NCI-H2081 treated with DMSO at 0.1 percent for 48 hours (cell line): Measurements from ENCODE around the gene SLK.

Experiments
- DNase-seq: peaks from one replicate; lab custom pipeline; 2025; lab: John Stamatoyannopoulos, UW

The SLK gene

DNA sequence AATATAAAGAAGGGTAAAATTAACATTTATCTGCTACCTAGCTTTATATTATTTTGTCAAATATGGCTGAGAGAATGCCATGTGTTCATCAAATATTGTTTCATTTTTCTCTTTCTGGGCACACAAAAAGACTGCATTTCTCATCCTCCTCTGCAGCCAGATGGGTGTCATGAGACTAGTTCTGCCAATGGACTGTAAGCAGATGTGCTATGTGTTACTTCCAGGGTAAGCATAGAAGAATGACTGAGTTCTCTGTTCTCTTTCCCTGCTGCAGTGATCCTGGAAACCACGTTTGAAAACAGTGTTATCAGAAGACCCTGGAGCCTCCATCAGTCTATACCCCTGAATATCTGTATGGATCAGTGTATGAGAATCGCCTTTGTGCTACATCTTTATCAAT lies 24.1 kb upstream of the SLK start:
- no peak for DNase-seq

DNA sequence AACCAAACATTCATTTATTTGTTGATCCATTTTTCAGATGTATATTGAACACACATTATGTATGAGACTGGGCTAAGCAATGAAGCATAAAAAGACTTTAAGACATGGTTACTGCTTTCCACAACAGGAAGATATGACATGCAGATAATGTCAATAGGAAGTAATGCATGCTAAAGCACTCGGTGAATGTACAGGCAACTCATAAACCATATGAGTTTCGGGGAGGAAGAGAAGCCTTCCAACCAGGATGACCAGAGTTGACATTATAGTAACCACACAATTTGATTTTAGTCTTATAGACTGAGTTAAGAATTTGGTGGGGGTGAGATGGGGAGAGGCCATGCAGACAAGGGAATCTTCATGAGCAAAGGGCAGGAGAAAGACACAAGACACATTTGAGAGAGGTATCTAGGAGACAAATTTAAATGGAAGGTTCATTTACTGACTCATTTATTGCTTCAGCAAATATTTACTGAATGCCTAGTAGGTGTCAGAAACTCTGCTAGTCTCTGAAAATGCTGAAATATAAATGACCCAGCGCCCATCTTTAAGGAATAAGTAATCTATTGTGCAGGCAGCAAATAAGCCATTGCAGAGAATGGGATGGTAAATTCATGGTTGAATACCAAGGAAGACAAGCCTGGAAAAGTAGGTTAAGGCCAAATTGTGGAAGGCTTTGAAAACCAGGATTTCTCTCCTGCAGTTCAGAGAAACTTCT lies 19.0 kb upstream of the SLK start:
- DNase-seq, result no peak

DNA sequence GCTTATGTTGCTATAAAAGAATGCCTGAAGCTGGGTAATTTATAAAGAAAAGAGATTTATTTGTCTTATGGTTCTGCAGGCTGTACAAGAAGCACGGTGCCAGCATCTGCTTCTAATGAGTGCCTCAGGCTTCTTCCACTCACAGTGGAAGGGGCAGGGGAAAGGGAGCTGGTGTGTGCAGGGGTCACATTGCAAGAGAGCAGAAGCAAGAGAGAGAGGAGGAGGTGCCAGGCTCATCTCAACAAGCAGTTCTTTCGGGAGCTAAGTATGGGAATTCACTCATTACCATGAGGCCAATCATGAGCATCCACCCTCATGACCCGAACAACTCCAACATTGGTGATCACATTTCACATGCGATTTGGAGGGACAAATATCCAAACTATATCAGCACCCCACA lies 17.2 kb upstream of the SLK start:
- no peak for DNase-seq

DNA sequence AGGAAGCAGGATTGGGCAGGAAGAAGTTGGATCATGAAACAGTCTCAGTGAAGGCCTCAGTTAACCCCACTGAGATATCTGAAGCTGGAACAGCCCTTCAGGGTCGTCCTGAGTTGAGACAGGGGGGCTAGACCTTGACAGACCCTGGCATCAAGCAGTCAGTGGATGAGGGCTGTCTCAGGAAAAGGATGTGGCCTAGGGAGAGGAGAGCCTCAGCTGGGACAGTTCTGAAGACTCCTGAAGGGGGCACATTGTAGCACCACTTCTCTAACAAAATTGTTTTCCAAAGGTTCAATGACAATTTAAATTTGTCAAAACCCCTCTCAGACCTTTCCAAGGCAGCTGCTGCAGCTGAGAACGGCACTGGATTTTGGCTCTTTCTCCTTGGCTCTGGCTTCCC lies 15.8 kb upstream of the SLK start:
- no peak for DNase-seq

DNA sequence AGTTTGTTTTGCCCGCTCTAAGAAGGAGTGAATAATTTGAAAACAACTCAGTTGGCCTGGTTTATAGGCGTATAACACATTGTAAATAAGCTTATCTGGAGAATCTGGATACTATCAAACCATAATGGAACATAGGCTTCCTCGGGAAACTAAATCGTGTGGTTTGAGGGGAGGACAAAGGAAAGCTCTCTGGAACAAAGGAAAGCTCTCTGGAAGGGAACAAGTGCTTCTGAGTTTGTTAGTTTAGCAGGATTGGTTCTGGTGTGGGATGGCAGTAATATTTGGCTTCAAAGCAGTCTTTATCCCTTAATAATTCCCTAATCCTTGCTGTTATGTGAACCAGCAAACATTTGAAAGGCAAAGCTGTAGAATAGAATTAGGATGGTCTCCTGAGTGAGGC lies 15.0 kb upstream of the SLK start:
- no peak for DNase-seq

DNA sequence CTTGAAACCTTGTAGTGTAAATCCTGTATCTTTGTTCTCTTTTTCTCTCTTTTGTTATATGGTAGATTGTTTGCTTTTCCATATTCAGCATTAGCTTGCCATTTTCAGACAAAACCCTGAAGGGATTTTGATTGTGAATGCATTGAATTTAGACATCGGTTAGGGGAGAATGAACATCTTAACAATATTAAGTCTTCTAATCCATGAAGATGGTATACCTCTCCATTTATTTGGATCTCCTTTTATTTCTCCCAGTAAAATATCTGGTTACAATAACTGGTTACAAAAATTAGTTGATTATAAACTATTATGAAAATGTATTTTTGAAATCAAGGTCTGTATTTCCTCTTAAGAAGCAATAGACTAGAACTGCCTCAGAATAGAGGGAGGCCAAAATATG lies 12.4 kb upstream of the SLK start:
- no peak for DNase-seq

DNA sequence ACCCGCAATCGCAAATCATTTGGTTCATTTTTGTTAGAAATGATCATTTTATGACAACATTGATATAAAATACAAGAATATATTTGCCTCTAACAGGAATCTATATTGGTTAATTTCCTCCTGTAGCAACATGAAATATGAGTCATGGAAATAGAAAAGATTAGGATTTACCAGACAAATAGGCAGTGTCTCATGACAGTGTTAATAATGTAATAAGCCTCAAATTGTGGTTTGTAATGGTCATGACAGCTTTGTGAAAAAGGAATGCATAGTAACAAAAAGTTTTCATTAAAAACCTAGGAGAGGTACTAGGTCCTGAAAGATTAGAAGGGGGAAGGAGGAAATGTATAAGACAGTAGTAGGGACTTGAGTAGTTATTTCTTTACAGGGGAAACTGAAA lies 7.9 kb upstream of the SLK start:
- no peak for DNase-seq

DNA sequence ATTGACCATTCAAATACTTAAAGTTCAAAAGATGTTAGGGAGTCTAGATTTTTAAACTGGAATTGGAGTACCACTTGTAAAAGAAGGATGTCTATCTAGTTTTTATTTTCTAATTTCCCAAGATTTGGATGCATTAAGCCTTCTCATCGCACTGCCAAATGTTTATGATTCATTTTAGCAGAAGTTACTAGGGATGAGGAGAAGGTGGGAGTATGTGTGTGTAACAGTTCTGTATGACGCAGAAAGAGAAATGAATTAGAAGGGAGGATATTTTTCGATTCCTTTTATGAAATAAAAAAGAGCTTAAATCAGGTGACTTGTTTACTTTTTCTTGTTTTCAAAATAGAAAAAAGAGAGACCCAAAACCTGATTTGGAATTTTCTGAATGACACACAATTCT lies 6.8 kb upstream of the SLK start:
- DNase-seq, result no peak

DNA sequence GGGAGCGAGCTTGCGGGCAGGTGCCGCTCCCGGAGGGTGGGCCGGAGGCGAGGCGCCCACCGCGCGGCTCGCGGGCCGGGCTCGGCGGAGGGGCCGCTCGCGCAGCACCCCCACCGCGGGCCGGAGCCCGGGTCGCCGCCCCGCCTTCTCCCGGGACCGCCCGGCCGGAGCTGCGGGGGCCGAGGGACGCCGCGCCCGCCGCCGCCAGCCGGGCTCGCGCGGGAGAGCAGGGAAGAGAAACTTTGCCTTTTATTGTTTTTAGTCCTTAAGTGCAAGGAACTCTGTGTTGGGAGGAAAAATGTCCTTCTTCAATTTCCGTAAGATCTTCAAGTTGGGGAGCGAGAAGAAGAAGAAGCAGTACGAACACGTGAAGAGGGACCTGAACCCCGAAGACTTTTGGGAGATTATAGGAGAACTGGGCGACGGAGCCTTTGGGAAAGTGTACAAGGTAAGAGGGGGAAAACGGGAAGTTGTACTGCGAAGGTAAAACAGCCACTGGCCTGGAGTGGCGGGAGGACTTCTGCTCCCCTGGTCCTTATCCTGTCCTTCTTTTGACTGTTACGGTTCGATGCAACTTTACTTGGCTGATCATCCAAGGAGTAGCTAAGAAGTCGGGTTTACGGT lies 620 bp downstream of the SLK start:
- DNase-seq, result no peak

DNA sequence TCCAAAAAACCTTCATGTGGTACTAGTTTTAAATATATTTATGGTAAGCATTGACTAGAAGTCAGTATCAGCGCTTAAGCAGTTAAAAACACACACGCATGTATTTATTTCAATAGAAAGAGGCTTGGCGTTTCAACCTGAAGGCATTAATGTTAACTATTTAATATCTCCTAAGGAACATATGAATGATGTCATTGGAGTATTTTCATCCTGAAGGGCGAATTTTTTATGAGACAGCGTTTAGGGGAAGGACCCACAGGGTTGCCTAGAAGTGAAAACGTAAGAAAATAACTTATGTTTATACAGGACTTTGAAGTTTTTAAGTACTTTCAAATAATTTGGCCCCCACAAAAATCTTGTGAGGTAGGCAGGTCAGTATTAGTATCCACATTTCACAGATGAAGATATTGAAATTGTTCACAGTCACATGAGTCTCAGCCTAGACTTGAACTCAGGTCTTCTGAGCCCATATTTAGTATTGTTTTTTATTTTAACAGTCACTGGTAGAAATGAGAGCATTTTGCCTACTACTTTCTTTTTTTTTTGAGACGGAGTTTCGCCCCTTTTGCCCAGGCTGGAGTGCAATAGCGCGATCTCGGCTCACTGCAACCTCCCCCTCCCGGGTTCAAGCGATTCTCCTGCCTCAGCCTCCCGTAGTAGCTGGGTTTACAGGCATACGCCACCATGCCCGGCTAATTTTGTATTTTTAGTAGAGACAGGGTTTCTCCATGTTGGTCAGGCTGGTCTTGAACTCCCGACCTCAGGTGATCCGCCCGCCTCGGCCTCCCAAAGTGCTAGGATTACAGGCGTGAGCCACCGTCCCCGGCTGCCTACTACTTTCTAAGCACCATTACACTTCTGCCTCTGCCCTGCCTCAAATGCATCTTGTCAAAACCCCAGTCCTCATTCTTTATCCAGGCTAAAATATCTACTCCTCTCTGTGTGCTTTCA lies 1.8 kb downstream of the SLK start:
- no peak for DNase-seq

DNA sequence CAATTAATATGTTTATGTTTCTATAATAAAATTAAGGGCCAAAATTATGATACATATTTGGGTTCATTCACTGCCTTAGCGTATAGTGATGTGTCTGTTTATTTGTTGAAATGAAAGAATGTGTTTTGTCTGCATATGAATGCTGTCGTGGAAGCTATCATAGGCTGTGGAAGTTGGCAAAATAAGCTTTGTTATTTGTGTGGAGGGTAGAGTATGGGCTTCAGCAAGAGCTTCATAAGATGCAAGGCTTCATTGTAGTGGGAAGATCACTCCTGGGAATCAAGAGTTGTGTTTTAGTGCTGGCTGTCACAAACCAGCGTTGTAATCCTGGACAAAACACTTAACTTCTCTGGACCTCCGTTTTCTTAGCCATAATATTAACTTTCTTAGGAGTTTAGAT lies 2.5 kb downstream of the SLK start:
- no peak for DNase-seq

DNA sequence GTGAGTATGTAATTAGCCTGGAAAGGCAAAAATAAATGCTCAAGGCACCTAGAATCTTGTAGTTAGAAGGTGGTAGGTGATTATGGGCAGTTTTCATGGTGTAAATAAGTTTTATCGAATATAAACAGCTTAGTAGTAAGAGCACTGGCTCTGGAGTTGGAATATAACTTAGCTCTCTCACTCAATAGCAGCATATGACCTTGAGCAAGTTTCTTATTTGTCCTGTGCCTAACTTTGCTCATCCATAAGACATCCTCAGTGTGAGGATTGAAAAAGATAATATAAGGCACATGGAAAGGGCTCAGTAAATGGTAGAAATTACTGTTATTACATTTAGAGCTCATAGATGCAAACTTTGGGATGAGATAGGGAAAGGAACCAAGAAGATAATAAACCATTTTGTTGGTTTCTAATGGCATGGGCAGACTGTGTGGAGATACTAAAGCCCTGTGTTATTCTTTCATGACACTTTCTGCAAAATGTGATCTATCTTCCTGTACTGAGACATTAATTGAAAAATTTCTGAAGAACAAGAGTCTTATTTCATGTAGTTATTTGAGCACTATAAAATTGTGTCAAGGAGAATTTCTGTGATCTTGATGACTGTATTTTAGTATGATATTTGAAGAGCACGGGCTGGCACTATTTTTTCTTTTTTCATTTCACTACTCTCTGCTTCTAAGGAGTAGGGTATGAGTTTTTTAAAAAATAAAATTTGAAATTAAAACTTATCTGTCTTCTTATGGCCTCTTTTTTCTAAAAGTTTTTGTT lies 3.1 kb downstream of the SLK start:
- DNase-seq, result no peak

DNA sequence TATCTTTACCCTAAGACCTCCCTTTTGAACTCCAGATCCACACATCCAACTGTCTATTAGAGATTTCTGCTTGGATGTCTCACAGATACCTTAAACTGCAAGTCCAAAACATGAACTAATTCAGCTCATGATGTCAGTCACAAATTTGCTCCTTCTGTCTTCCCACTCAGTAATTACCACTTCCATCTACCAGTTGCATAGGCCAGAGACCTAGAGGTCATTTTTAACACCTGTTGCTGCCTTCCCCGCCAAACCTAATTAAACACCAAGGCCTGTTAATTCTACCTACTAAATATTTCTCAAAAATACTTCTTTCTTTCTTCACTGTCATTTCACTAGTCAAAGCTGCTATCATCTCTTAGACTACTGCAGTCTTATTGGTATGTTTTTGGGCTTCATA lies 8.2 kb downstream of the SLK start:
- no peak for DNase-seq

DNA sequence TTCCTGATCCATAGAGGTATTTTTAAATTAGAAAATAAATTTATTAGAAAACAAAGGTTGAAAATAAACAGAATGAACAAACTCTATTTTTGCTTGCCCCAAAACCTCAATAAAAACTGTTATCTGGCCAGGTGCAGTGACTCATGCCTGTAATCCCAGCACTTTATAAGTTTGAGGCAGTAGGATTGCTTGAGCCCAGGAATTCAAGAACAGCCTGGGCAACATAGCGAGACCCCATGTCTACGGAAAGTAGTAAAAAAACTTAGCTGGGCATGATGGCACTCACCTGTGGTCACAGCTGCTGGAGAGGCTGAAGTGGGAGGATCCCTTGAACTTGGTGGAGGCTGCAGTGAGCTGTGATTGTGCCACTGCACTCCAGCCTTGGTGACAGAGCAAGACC lies 10.3 kb downstream of the SLK start:
- DNase-seq, result no peak

DNA sequence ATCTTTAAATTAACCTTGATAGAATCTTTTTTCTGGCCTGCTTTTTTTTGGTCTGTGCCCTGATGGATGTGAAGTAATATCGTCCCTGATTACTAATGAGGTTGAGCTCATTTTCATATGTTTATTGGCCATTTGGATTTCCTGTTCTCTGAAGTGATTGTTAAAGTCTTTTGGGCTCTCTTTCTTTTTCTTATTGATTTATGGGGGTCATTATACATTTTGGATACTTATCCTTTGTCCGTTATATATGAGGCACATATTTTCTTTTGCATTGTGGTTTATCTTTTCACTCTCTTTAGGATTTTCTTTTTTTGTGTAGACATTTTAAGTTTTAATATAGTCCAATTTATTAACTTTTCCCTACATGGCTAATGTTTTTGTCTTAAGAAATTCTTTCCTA lies 12.6 kb downstream of the SLK start:
- no peak for DNase-seq

DNA sequence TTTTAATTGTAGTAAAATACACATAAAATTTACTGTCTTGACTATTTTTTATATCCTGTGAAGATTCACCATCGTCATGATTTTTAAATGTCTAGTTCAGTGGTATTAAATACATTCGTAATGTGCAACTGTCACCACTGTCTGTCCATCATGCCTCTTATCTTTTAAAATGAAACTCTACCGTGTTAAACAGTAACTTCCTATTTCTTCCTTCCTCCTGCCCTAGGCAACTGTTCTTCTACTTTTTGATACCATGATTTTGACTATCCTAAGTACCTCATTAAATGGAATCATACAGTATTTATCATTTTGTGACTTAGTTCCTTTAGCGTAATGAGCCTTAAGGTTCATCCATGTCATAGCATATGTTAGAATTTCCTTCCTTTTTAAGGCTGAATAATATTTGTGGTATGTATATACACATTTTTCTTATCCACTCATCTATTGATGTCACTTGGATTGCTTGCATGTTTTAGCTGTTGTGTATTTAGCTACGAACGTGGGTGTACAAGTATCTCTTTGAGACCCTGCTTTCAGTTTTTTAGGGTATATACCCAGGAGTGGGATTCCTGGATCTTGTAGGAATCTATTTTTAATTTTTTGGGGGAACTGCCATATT lies 13.5 kb downstream of the SLK start:
- DNase-seq, result no peak

DNA sequence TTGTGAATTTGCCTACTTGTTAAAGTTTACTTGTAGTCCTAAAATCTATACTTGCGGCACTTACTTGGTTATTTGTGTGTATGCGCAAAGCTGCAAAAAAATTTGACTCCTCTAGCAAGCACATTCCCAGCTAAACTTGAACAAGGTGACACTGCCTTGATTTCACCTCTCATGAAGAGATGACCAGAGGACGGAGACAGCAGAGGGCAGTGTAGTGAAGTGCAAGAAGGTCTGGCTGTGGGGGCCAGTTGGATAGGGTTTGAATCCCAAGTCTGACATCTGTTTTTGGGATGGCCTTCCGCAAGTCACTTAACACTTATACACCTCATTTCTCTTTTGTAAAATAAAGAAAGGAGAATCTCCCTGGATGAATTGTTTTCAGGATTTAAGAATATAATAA lies 15.7 kb downstream of the SLK start:
- DNase-seq, result no peak

DNA sequence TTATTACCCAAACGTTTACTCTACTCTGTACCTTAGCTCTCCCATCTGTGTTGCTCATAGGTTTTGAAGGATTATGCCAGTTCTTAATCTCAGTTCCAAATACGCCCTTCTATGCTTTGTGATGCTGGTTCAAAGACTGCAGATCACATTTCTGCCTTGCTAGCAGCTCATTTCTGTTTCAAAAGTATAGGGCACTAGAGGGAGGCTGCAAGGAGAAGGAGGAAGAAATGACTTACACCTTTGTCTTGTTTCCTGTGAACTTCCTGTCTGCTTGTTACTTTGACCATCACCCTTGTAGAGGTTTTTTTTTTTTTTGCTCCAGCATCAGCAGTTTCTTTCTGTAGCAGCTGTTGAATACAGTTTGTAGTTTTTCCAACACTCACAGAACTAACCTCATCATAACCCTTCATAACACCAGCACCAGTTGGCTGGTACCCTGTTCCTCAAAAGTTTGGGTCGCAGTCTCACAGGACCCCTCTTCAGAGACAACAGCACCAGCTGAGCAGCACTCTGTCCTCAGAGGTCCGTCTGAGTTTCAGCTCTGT lies 16.5 kb downstream of the SLK start:
- no peak for DNase-seq

DNA sequence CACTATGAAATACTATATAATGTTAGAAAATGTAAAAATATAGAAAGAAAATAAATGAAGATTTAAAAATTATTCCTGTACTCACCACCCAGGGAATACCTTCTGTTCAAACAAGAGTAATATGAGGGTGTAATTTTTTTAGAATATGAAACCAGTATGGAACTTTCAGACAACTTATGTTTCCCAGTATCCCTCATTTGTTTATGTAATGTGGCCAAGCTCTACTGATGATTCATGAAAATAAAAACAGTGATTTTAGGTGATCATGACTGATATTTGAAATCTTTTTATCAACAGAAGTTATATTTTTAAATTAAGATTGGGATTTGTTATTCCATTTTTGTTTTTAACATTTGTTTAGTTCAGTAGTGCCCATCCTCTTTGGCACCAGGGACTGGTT lies 18.8 kb downstream of the SLK start:
- no peak for DNase-seq

DNA sequence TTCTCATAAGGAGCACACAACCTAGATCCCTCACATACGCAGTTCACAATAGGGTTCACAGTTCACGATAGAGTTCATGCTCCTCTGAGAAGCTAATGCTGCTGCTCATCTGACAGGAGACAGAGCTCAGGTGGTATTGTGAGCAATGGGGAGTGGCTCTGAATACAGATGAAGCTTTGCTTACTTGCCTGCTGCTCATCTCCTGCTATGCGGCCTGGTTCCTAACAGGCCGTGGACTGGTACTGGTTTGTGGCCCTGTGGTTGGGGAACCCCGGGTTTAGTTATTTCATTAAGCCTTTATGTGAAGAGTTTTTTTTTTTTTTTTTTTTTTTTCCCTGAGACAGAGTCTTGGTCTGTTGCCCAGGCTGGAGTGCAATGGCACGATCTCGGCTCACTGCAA lies 19.4 kb downstream of the SLK start:
- no peak for DNase-seq

DNA sequence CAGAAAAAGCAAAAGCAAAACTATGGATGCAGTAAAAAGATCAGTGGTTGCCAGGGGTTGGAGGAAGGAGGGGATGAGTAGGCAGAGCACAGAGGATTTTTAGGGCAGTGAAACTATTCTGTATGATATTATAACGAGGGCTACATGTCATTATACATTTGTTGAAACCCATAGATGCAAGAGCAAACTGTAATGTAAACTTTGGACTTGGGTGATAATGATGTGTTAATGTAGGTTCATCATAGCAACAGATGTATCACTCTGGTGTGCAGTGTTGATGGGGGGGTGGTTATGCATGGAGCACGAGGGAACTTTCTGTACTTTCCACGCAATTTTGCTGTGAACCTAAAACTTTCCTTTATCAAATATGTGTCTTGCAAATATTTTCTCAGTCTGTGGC lies 23.2 kb downstream of the SLK start:
- no peak for DNase-seq

DNA sequence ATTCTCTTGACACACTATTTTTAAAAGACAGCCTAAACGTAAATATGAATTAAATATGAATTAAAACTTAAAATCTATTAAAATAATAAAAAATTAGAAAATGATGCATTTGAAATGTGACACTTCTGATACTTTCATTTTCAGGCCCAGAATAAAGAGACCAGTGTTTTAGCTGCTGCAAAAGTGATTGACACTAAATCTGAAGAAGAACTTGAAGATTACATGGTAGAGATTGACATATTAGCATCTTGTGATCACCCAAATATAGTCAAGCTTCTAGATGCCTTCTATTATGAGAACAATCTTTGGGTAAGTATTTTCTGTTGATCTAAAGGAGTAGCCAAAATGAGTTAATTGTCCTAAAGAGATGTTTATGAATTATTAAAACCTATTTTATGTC lies 23.6 kb downstream of the SLK start:
- DNase-seq, result no peak
